H1 (cell line): ENCODE results near the gene GPLD1.

ENCODE experiments used
- EP300 ChIP-seq, 2 experiments: IDR thresholded peaks; 1 replicate in 1 of 2; 2 replicates in 1 of 2; pipeline ENCODE4 v1.6.1; 2011 to 2012; ENCODE audit warnings: low read depth in 2 of 2, low read length in 2 of 2, mild to moderate bottlenecking in 2 of 2, borderline replicate concordance in 1 of 2, inconsistent platforms in 1 of 2, moderate library complexity in 1 of 2
- GABPA ChIP-seq: IDR thresholded peaks from 2 replicates; pipeline ENCODE4 v1.6.1; 2011; ENCODE audit warnings: mild to moderate bottlenecking, low read length, moderate library complexity, borderline replicate concordance; ENCODE audit not compliant: insufficient read depth
- GTF2F1 ChIP-seq: IDR thresholded peaks from 2 replicates; pipeline ENCODE4 v1.6.1; 2012; ENCODE audit warnings: low read depth, low read length, improper control_type of control experiment, borderline replicate concordance
- JUN ChIP-seq: IDR thresholded peaks from 2 replicates; pipeline ENCODE4 v1.6.1; 2011; ENCODE audit warnings: low read depth, mild to moderate bottlenecking, improper control_type of control experiment, low read length
- POLR2A ChIP-seq, 2 experiments: IDR thresholded peaks; 1 replicate in 1 of 2; 2 replicates in 1 of 2; pipeline ENCODE4 v1.6.1; 2011; ENCODE audit warnings: low read depth in 2 of 2, low read length in 2 of 2, mild to moderate bottlenecking in 2 of 2; ENCODE audit errors: control extremely low read depth in 1 of 2
- POLR2AphosphoS5 ChIP-seq: IDR thresholded peaks from 2 replicates; pipeline ENCODE4 v1.6.1; 2011; ENCODE audit warnings: low read depth, low read length
- RAD21 ChIP-seq, 2 experiments: IDR thresholded peaks in 1 of 2; conservative IDR thresholded peaks in 1 of 2; 2 replicates each; pipeline ENCODE4 v1.6.1; 2011; ENCODE audit warnings: low read depth in 2 of 2, low read length in 2 of 2, improper control_type of control experiment in 1 of 2, inconsistent platforms in 1 of 2, mild to moderate bottlenecking in 1 of 2, moderate library complexity in 1 of 2
- RXRA ChIP-seq: IDR thresholded peaks from 2 replicates; pipeline ENCODE4 v1.6.1; 2011; ENCODE audit warnings: low read depth, mild to moderate bottlenecking, low read length, moderate library complexity; ENCODE audit not compliant: insufficient read depth
- SAP30 ChIP-seq: fragments of 300-600 bp; sonication (generic); IDR thresholded peaks from 2 replicates; pipeline ENCODE4 v1.7.1; 2012; ENCODE audit warnings: low read length, moderate library complexity, mild to moderate bottlenecking, inconsistent platforms; ENCODE audit not compliant: insufficient read depth, insufficient replicate concordance
- YY1 ChIP-seq: IDR thresholded peaks from 2 replicates; pipeline ENCODE4 v1.6.1; 2011; ENCODE audit warnings: low read depth, mild to moderate bottlenecking, low read length
- TF ChIP-seq, protein P1 (sequence below), 3 experiments: IDR thresholded peaks; 1 replicate in 2 of 3; 2 replicates in 1 of 3; pipeline versions ENCODE4 v1.5.1 to v1.6.1; 2011; ENCODE audit warnings: low read length in 3 of 3, mild to moderate bottlenecking in 3 of 3, inconsistent platforms in 2 of 3, low read depth in 1 of 3, moderate library complexity in 1 of 3; ENCODE audit not compliant: insufficient read depth in 1 of 3; ENCODE audit errors: control extremely low read depth in 1 of 3
- TF ChIP-seq, protein P2 (sequence below): IDR thresholded peaks from 2 replicates; pipeline ENCODE4 v1.6.1; 2012; ENCODE audit warnings: inconsistent platforms

DNA sequence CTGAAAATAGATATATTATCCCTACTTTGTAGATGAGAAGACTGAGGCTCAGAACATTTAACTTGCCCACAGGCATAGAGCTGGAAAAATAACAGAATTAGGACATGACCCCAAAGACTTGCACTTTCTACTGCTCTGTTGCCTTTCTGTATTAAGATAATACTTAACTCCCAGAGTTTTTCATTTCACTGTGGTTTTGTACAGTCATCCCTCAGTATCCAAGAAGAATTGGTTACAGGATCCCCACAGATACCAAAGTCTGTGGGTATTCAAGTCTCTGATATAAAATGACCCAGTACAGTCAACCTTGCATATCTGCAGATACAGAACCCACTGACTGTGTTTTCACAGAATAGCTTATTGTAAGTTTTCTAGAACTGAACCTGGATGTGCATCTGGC, 69.9 kb downstream of the GPLD1 start:
- no peak for TF ChIP-seq POLR2AphosphoS5
- no peak for TF ChIP-seq EP300 (IDR thresholded peaks at IDR 0.05; ENCODE audit: borderline replicate concordance in 1 of 2, low read depth in 2 of 2, low read length in 2 of 2)
- TF ChIP-seq POLR2A (IDR thresholded peaks at IDR 0.05; ENCODE audit: control extremely low read depth in 1 of 2, low read depth in 2 of 2, low read length in 2 of 2), result no peak
- TF ChIP-seq SAP30, result no peak
- no peak for TF ChIP-seq RXRA
- TF ChIP-seq GTF2F1, result no peak
- no peak for TF ChIP-seq GABPA
- TF ChIP-seq, protein P1, sequence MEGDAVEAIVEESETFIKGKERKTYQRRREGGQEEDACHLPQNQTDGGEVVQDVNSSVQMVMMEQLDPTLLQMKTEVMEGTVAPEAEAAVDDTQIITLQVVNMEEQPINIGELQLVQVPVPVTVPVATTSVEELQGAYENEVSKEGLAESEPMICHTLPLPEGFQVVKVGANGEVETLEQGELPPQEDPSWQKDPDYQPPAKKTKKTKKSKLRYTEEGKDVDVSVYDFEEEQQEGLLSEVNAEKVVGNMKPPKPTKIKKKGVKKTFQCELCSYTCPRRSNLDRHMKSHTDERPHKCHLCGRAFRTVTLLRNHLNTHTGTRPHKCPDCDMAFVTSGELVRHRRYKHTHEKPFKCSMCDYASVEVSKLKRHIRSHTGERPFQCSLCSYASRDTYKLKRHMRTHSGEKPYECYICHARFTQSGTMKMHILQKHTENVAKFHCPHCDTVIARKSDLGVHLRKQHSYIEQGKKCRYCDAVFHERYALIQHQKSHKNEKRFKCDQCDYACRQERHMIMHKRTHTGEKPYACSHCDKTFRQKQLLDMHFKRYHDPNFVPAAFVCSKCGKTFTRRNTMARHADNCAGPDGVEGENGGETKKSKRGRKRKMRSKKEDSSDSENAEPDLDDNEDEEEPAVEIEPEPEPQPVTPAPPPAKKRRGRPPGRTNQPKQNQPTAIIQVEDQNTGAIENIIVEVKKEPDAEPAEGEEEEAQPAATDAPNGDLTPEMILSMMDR (IDR thresholded peaks at IDR 0.05; ENCODE audit: control extremely low read depth in 1 of 3, insufficient read depth in 1 of 3, low read depth in 1 of 3, low read length in 3 of 3), result no peak
- no peak for TF ChIP-seq YY1
- TF ChIP-seq, protein P2, sequence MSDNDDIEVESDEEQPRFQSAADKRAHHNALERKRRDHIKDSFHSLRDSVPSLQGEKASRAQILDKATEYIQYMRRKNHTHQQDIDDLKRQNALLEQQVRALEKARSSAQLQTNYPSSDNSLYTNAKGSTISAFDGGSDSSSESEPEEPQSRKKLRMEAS, result no peak
- no peak for TF ChIP-seq RAD21 (IDR thresholded peaks at IDR 0.05 in 1 of 2, conservative IDR thresholded peaks at IDR 0.05 in 1 of 2; ENCODE audit: low read depth in 2 of 2, low read length in 2 of 2)
- no peak for TF ChIP-seq JUN
